ENCODE data around the gene GOLIM4.
"Not testable (repeated sequence)": the region's sequence is repeated elsewhere in the genome, so short reads cannot be mapped to it uniquely, and the experiment has no call there.

Gene GOLIM4

GRCh38 chr3:168025076-168025475 is 70.6 kb downstream of the GOLIM4 start:
- Histone ChIP-seq H3K27ac (no peak overlapping the region), H3K9ac (no peak overlapping the region), H2AFZ (no peak overlapping the region), H3K36me3 (ENCODE audit: control insufficient read depth, insufficient read depth, low read length) (no peaks in the 10 kb centered on the region), H3K4me1 (no peaks in the 10 kb centered on the region), H3K9me3 (ENCODE audit: control insufficient read depth, low read length) (no peaks in the 10 kb centered on the region), H3K79me2 (no peaks in the 10 kb centered on the region), H3K4me2 (ENCODE audit: low read length) (no peak overlapping the region), H3K27me3 (ENCODE audit: control insufficient read depth, insufficient read depth, low read length) (no peaks in the 10 kb centered on the region), H3K4me3 (ENCODE audit: low read depth, low read length) (no peak overlapping the region)
- no peak for TF ChIP-seq CTCF (IDR thresholded peaks at IDR 0.05)

GRCh38 chr3:168024537-168024941 is 71.2 kb downstream of the GOLIM4 start:
- no peaks in the 10 kb centered on the region for H3K4me1 ChIP-seq
- H3K27ac ChIP-seq = no peak overlapping the region
- no peak overlapping the region for H3K9ac ChIP-seq
- H3K4me2 ChIP-seq (ENCODE audit: low read length) = no peak overlapping the region
- TF ChIP-seq CTCF (IDR thresholded peaks at IDR 0.05) = no peak
- no peak overlapping the region for H3K4me3 ChIP-seq (ENCODE audit: low read depth, low read length)
- no peaks in the 10 kb centered on the region for H3K36me3 ChIP-seq (ENCODE audit: control insufficient read depth, insufficient read depth, low read length)
- H2AFZ ChIP-seq = no peak overlapping the region
- H3K27me3 ChIP-seq (ENCODE audit: control insufficient read depth, insufficient read depth, low read length) = no peaks in the 10 kb centered on the region
- H3K9me3 ChIP-seq (ENCODE audit: control insufficient read depth, low read length) = no peaks in the 10 kb centered on the region
- no peaks in the 10 kb centered on the region for H3K79me2 ChIP-seq

- Histone ChIP-seq H3K4me2 (ENCODE audit: low read length) (no peak overlapping the region), H3K36me3 (ENCODE audit: control insufficient read depth, insufficient read depth, low read length) (no peaks in the 10 kb centered on the region), H3K4me3 (ENCODE audit: low read depth, low read length) (no peak overlapping the region), H3K27me3 (ENCODE audit: control insufficient read depth, insufficient read depth, low read length) (no peaks in the 10 kb centered on the region), H3K79me2 (no peaks in the 10 kb centered on the region), H3K9me3 (ENCODE audit: control insufficient read depth, low read length) (no peaks in the 10 kb centered on the region), H3K27ac (no peak overlapping the region), H2AFZ (no peak overlapping the region), H3K4me1 (no peaks in the 10 kb centered on the region), H3K9ac (no peak overlapping the region)
- TF ChIP-seq CTCF (IDR thresholded peaks at IDR 0.05) = no peak
These were observed 73.8 kb downstream of the GOLIM4 start for GRCh38 chr3:168021737-168022450.

GRCh38 chr3:168011280-168011679 is 84.4 kb downstream of the GOLIM4 start:
- H3K4me3 ChIP-seq (ENCODE audit: low read depth, low read length); H2AFZ ChIP-seq; H3K4me1 ChIP-seq; H3K9ac ChIP-seq; H3K4me2 ChIP-seq (ENCODE audit: low read length); H3K36me3 ChIP-seq (ENCODE audit: control insufficient read depth, insufficient read depth, low read length); H3K27ac ChIP-seq; H3K9me3 ChIP-seq (ENCODE audit: control insufficient read depth, low read length); H3K79me2 ChIP-seq; H3K27me3 ChIP-seq (ENCODE audit: control insufficient read depth, insufficient read depth, low read length): not testable (repeated sequence)

GRCh38 chr3:168006584-168006983 is 89.1 kb downstream of the GOLIM4 start:
- Histone ChIP-seq H2AFZ (no peak overlapping the region), H3K4me2 (ENCODE audit: low read length) (no peak overlapping the region), H3K4me1 (no peaks in the 10 kb centered on the region), H3K9ac (no peak overlapping the region), H3K27ac (no peak overlapping the region), H3K9me3 (ENCODE audit: control insufficient read depth, low read length) (no peaks in the 10 kb centered on the region), H3K36me3 (ENCODE audit: control insufficient read depth, insufficient read depth, low read length) (no peaks in the 10 kb centered on the region), H3K27me3 (ENCODE audit: control insufficient read depth, insufficient read depth, low read length) (no peaks in the 10 kb centered on the region), H3K79me2 (no peaks in the 10 kb centered on the region), H3K4me3 (ENCODE audit: low read depth, low read length) (no peak overlapping the region)
- TF ChIP-seq CTCF (IDR thresholded peaks at IDR 0.05) = no peak
